HCT116 (cell line): ENCODE measurements around the gene MAN2C1.

Experiments used
- EZH2phosphoT487 ChIP-seq: fragments of 200-600 bp; IDR thresholded peaks from 2 replicates; pipeline ENCODE4 v1.6.1; 2018; ENCODE audit warnings: antibody characterized with exemption, borderline replicate concordance
- POLR2A ChIP-seq: IDR thresholded peaks from 2 replicates; pipeline ENCODE4 v1.7.0; 2011; ENCODE audit warnings: borderline replicate concordance; ENCODE audit not compliant: insufficient read depth, insufficient read length; ENCODE audit errors: extremely low read depth
- POLR2AphosphoS5 ChIP-seq: IDR thresholded peaks from 2 replicates; pipeline ENCODE4 v1.6.1; 2011; ENCODE audit warnings: mild to moderate bottlenecking, low read depth, low read length, moderate library complexity
- SP1 ChIP-seq: IDR thresholded peaks from 2 replicates; pipeline ENCODE4 v1.6.1; 2012; ENCODE audit warnings: low read depth
- ZBTB33 ChIP-seq: IDR thresholded peaks from 2 replicates; pipeline ENCODE4 v1.6.1; 2011; ENCODE audit warnings: mild to moderate bottlenecking, low read length, moderate library complexity; ENCODE audit not compliant: insufficient replicate concordance; ENCODE audit errors: extremely low read depth
- ZNF274 ChIP-seq: fragments of 200-500 bp; sonication (Bioruptor generic); IDR thresholded peaks from 2 replicates; pipeline ENCODE4 v1.6.1; 2014; ENCODE audit warnings: mild to moderate bottlenecking, low read depth, low read length, inconsistent platforms
- TF ChIP-seq, protein P1 (sequence below), 3 experiments: fragments of 200-600 bp in 1 of 3; sonication (generic) in 1 of 3; IDR thresholded peaks in 2 of 3; conservative IDR thresholded peaks in 1 of 3; 2 replicates each; pipeline ENCODE4 v1.5.1; 2012 to 2017; ENCODE audit warnings: low read depth in 2 of 3, low read length in 2 of 3, antibody characterized with exemption in 1 of 3, borderline replicate concordance in 1 of 3, control low read depth in 1 of 3, mild to moderate bottlenecking in 1 of 3, mixed read lengths in 1 of 3, mixed run types in 1 of 3, moderate library complexity in 1 of 3; ENCODE audit not compliant: insufficient read depth in 1 of 3
- TF ChIP-seq, protein P2 (sequence below): IDR thresholded peaks from 2 replicates; pipeline ENCODE4 v1.6.1; 2012

- TF ChIP-seq POLR2A (no peak), SP1 (no peak), ZBTB33 (no peak), EZH2phosphoT487 (no peak), POLR2AphosphoS5 (no peak), ZNF274 (no peak)
- TF ChIP-seq, protein P1, sequence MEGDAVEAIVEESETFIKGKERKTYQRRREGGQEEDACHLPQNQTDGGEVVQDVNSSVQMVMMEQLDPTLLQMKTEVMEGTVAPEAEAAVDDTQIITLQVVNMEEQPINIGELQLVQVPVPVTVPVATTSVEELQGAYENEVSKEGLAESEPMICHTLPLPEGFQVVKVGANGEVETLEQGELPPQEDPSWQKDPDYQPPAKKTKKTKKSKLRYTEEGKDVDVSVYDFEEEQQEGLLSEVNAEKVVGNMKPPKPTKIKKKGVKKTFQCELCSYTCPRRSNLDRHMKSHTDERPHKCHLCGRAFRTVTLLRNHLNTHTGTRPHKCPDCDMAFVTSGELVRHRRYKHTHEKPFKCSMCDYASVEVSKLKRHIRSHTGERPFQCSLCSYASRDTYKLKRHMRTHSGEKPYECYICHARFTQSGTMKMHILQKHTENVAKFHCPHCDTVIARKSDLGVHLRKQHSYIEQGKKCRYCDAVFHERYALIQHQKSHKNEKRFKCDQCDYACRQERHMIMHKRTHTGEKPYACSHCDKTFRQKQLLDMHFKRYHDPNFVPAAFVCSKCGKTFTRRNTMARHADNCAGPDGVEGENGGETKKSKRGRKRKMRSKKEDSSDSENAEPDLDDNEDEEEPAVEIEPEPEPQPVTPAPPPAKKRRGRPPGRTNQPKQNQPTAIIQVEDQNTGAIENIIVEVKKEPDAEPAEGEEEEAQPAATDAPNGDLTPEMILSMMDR (IDR thresholded peaks at IDR 0.05 in 2 of 3, conservative IDR thresholded peaks at IDR 0.05 in 1 of 3; ENCODE audit: borderline replicate concordance in 1 of 3, insufficient read depth in 1 of 3, low read depth in 2 of 3, low read length in 2 of 3), result no peak
- TF ChIP-seq, protein P2, sequence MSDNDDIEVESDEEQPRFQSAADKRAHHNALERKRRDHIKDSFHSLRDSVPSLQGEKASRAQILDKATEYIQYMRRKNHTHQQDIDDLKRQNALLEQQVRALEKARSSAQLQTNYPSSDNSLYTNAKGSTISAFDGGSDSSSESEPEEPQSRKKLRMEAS, result no peak
These were observed 9.5 kb downstream of the MAN2C1 start for GRCh38 chr15:75358771-75359536.
